SW 1271 (cell line): ENCODE measurements around the gene HEBP2.
"Not testable (repeated sequence)": the region's sequence is repeated elsewhere in the genome, so short reads cannot be mapped to it uniquely, and the experiment has no call there.

Experiments used
- DNase-seq, 2 experiments: peaks; one replicate each; lab custom pipeline; 2025; lab: John Stamatoyannopoulos, UW

Gene HEBP2, protein sequence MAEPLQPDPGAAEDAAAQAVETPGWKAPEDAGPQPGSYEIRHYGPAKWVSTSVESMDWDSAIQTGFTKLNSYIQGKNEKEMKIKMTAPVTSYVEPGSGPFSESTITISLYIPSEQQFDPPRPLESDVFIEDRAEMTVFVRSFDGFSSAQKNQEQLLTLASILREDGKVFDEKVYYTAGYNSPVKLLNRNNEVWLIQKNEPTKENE

GRCh38 chr6:138403801-138404665 is at the start of gene HEBP2:
TSS of gene HEBP2 (plus strand) at chr6:138404223. CDS start at chr6:138404496, 273 bp downstream.
- peak; percentile 59 to 85 for DNase-seq

DNA sequence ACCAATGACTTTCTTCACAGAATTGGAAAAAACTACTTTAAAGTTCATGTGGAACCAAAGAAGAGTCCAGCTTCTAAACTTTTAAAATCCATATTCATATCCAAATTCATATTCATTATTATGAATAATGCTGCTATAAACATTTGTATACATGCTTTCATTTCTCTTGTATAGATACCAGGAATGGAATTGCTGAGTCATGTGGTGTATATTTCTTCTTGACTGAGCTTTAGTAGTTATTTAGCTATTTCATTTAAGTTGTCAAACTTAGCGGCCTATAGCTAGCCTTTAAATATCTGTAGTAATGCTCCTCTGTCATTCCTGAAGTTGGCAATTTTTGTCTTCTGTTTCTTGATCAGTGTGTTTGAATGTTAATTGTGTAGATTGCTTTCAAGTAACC is 46.1 kb upstream of the HEBP2 start:
- no peak for DNase-seq

- DNase-seq = not testable (repeated sequence)
These were observed 35.3 kb upstream of the HEBP2 start for GRCh38 chr6:138368684-138369083.

GRCh38 chr6:138370631-138371451 is 33.2 kb upstream of the HEBP2 start:
- no peak for DNase-seq

GRCh38 chr6:138371452-138371711 is 32.6 kb upstream of the HEBP2 start:
- no peak for DNase-seq

- no peak for DNase-seq
These were observed 32.3 kb upstream of the HEBP2 start for GRCh38 chr6:138371720-138372119.

GRCh38 chr6:138372711-138373463 is 31.1 kb upstream of the HEBP2 start:
- DNase-seq = no peak

DNA sequence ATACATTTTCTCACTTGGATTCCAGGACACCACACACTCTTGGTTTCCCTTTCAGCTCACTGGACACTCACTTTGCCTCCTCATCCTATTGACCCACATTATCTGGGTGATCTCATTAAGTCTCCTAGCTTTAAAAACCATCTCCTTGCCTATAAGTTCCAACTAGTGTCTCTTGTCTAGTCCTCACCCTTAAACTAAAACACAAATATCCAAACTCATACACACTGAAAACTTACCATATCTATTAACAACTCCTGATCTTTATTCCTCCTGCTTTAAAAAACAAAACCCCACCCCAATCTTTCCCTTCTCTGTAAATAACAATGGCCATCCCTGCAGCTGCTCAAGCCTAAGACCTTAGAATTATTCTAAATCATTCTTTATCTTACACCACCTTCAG is 29.8 kb upstream of the HEBP2 start:
- no peak for DNase-seq

DNA sequence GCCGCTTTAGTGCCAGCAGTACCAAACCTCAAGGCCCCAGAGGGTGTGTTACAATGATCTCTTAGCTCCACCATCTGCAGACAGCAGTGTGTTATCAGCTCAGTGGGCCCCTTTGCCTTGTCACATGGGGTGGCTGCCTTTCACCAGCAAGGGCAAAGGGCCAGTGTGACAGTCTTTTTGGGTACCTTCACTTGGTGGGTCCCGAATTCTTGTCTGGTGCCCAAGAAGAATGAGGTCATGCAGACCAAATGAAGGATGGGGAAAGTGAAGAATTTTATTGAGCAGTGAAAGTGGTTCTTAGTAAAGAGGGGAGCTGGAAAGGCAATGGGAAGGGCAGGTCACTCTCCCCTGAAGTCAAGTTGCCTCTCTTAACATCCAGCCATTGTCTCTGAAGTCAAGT is 29.2 kb upstream of the HEBP2 start:
- no peak for DNase-seq

DNA sequence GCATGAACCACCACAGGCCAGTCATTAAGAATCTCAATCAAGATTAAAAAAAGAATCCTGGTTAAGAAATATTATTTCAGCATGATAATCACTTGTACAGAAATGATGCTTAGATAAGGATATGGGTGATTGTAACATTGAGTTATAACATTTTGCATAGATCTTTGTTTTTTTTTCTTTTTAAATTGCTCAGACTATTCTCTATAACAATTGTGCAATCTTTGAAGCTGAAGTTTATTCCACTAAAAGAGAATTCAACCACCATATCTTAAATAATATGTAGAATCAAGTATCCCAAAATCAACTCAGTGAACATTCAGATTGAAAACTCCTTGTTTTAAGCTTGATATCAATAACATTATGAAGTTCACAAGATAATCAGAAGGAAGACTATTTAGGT is 27.0 kb upstream of the HEBP2 start:
- no peak for DNase-seq

GRCh38 chr6:138377844-138378243 is 26.2 kb upstream of the HEBP2 start, which contains the start of gene SMIM28:
TSS of gene SMIM28 (plus strand) at chr6:138377905. CDS start at chr6:138378073, 168 bp downstream.
- no peak for DNase-seq

- DNase-seq = no peak
These were observed 25.6 kb upstream of the HEBP2 start for GRCh38 chr6:138378463-138378862.

- no peak for DNase-seq
These were observed 21.3 kb upstream of the HEBP2 start for GRCh38 chr6:138382498-138383265.

DNA sequence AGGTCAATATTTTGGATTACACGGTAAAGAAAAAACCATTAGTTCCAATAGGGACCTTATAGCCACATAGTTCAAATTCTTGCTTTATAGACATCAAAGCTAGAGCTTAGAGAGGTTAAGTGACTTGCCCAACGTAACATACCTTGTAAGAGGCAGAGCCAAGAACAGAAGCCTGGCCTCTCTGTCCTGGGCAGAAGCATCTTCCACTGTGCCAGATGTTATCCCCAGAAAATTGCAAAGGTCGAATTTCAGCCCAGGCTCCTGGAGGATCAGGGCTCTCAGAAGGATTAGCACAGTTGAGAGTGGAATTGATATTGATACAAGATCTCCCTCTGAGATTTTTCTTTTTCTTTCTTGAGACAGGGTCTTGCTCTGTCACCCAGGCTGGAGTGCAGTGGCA is 20.2 kb upstream of the HEBP2 start:
- no peak for DNase-seq

DNA sequence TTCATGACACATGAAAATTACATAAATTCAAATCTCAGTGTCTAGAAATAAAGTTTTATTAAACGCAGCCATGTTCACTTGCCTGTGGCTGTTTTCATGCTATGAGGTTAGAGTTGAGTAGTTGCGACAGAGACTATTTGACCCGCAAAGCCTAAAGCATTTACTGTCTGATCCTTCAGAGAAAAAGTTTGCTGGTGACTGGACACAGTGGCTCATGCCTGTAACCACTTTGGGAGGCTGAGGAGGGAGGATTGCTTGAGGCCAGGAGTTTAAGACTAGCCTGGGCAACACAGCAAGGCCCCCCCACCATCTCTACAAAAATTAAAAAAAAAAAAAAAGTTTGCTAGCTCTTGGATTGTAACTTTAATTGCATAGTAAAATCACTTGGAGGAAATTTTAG is 17.1 kb upstream of the HEBP2 start:
- DNase-seq = no peak

DNA sequence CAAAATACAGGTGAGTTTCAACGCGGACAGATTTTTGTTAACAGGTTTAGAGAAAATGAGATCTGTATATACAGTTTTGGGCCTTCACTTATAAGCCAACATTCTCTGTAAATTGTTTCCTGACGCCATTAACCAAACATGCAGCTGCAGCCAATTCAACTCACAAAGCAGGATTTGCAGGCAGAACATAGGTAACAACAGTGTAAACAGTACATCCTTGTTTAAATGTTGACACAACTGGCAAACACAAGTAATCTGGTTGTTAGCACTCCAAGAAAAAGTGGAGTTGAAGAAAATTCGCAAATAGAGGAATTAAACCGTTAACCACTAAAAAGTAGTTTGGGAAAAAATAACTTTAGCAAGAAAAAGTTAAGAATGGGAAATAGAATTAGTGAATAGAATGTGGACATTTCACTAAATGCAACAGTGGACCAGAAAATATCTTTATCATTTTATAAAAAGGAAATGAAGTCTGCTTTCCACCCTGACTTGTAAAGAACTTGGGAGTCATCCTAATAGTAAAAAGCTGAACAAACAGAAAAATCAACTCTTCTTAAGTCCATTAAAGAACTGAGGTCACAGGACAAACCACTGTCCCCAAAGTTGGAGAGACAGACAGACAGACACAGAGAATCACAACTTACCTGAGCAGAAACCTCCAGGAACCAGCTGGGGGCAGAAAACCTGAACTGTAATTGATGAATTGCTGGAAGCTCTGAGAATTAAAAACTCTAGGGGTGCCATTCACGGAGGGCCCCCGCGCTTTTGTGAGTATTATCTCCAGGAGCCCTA is 16.2 kb upstream of the HEBP2 start:
- no peak for DNase-seq

- no peak for DNase-seq
These were observed 14.5 kb upstream of the HEBP2 start for GRCh38 chr6:138389551-138389950.

GRCh38 chr6:138393871-138394783 is 9.9 kb upstream of the HEBP2 start:
- DNase-seq = no peak

DNA sequence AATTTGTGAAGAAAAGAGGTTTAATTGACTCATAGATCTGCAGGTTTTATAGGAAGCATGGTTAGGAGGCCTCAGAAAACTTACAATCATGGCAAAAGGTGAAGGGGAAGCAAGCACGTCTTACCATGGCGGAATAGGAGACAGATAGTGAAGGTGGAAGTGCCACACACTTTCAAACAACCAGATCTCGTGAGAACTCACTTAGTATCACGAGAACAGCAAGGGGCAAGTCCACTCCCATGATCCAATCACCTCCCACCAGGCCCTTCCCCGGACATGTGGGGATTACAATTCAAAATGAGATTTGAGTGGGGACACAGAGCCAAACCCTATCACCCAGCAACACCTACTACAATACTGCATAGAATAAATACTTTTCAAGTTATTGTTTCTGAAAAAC is 7.3 kb upstream of the HEBP2 start:
- no peak for DNase-seq
